Non-pigmented ciliary epithelial cell (primary cell): ENCODE measurements around the gene AP2A1.

Experiments used
- DNase-seq: peaks from one replicate; pipeline ENCODE4 v3.0.0-alpha.2; 2010; ENCODE audit warnings: low read depth

AP2A1 gene

DNA sequence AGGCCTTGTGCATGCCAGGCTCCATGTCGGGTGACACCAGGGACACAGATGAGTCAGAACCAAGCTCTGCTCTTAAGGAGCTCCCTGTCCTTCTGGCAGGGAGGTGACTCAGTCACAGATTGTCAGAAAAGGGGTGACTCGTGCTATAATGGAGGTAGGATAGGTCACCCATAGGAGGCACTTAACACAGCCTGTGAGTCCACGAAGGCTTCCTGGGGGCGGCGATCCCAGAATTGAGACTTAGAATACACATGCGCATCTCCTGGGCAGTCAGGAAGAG is 26.7 kb downstream of the AP2A1 start:
- no peak for DNase-seq

DNA sequence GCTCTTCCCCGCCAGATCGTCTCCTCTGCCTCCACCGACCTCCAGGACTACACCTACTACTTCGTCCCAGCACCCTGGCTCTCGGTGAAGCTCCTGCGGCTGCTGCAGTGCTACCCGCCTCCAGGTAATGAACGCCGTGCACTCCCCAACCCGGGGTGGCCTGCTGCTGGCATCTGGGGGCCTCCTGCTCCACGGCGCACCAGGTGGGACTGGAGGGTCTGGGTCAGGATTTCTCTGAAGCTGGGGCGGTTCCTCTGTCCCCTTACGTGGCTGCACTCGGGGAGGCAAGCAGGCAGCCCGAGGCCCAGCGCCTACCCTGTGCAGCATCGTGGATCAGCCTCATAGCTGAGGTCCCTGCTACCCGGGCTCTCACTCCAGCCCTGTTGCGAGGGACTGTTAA is 28.8 kb downstream of the AP2A1 start:
- no peak for DNase-seq

- DNase-seq = no peak
Measured at GRCh38 chr19:49798574-49798973, 31.8 kb downstream of the AP2A1 start.

DNA sequence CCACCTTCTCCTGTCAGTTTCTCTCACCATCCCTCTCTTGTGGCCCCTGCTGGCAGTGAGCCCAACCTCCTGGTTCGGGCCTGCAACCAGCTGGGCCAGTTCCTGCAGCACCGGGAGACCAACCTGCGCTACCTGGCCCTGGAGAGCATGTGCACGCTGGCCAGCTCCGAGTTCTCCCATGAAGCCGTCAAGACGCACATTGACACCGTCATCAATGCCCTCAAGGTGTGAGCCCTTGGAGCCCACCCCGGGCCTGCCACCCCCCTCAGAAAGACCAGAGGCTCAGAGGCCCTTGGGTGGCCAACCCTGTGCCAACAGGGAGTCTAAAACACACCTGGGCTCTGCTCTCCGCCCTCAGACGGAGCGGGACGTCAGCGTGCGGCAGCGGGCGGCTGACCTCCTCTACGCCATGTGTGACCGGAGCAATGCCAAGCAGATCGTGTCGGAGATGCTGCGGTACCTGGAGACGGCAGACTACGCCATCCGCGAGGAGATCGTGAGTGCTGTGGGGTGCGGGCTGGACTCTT is 32.5 kb downstream of the AP2A1 start:
- DNase-seq = no peak

- DNase-seq = no peak
Measured at GRCh38 chr19:49799798-49800376, 33.1 kb downstream of the AP2A1 start.

DNA sequence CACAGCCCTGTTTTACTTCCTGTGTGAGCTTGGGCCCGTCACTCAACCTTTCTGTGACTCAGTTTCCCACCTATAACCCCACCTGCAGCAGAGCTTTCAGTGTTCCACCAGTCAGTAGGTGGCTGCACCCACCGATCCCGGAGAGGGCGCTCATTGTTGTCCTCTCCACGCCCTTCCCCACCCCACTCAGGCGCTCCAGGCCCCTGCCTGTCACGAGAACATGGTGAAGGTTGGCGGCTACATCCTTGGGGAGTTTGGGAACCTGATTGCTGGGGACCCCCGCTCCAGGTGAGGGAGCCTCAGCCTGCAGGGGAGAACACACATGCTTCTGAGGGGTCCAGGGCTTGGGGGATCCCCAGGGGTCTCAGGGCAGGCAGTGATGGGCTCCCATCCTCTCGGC is 34.0 kb downstream of the AP2A1 start:
- DNase-seq = no peak

DNA sequence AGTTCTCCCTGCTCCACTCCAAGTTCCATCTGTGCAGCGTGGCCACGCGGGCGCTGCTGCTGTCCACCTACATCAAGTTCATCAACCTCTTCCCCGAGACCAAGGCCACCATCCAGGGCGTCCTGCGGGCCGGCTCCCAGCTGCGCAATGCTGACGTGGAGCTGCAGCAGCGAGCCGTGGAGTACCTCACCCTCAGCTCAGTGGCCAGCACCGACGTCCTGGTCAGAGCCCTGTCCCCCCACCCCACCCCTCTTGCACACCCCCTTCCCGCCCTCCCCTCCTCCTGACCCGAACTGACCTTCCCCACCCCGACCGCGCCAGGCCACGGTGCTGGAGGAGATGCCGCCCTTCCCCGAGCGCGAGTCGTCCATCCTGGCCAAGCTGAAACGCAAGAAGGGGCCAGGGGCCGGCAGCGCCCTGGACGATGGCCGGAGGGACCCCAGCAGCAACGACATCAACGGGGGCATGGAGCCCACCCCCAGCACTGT is 34.6 kb downstream of the AP2A1 start:
- DNase-seq = no peak

- peak; percentile 60 for DNase-seq
Measured at GRCh38 chr19:49801966-49802661, 35.3 kb downstream of the AP2A1 start.

DNA sequence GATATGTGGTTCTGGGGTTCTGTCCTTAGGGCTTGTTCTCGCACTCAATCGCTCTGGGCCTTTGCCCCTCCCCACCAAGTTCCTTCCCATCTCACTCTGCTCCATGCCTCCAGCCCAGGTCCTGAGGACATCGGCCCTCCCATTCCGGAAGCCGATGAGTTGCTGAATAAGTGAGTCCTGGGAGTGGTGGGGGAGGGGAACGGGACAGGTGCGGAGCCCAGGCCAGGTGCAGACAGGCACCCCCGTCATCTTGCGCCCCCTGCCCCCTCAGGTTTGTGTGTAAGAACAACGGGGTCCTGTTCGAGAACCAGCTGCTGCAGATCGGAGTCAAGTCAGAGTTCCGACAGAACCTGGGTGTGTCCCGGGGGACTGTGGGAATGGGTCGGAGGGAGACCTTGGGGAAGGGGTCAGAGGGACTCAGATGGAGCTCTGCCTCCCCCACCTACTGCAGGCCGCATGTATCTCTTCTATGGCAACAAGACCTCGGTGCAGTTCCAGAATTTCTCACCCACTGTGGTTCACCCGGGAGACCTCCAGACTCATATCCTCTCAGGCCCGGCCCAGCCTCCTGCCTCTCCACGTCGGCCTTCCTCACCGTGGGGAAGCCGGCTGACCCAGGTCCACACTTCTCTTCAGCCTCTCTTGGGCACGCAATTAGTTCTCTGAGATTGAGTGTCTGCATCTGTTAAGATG is 36.2 kb downstream of the AP2A1 start:
- DNase-seq = no peak

DNA sequence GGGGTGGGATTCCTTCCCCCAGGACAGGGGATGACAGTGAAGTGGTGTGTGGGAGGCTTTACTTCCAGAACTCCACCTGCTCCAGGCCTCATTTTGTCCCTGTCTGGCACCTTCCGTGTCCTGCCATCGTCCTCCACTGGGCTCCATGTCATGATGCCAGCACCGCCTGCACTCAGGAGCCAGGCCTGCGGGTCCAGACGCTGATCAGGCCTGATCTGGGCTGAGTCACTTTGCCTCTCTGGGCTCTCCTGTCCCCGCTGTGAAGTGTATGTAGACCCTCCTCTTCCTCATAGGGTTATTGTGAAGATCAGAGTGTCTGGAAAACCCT is 36.7 kb downstream of the AP2A1 start:
- no peak for DNase-seq

GRCh38 chr19:49805822-49806619 is 39.2 kb downstream of the AP2A1 start:
- DNase-seq = no peak

GRCh38 chr19:49806620-49806959 is 39.8 kb downstream of the AP2A1 start:
- no peak for DNase-seq

GRCh38 chr19:49807058-49807903 is 40.5 kb downstream of the AP2A1 start:
- DNase-seq = no peak

DNA sequence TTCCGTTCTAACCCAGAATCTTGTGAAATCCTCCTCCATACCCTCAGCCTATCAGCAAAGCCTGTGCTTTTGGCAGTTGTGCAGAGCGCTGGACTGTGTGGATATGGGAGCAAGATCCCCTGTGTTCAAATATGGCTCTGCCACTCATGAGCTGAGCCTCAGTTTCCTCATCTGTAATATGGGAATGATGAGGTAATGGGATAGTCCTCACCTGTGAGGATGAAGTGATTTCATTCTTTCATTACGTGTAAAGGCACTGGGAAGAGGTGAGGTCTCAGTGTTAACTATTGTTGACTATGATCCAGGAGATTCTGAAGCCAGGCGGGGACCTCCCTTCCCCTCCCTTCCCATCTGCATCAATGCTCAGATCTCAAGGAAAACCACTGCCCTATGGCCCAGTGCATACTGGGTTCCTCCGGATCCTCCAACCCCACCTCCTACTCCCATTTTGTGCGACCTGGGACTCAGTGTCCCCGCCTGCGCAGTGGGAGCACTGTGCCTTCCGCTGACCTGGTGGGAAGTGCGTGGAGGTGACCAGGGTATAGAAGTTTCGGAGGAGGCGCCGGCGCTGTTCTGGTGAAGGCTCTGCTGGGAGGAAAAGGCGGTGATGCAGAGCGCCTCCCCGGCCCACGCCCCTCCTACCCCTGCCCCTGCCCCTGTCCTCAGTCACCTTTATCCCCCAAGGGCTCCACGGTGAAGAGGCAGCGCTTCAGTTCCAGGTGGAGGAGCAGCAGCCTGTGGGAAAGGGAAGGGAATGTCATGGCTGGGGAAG is 41.3 kb downstream of the AP2A1 start:
- DNase-seq = no peak

DNA sequence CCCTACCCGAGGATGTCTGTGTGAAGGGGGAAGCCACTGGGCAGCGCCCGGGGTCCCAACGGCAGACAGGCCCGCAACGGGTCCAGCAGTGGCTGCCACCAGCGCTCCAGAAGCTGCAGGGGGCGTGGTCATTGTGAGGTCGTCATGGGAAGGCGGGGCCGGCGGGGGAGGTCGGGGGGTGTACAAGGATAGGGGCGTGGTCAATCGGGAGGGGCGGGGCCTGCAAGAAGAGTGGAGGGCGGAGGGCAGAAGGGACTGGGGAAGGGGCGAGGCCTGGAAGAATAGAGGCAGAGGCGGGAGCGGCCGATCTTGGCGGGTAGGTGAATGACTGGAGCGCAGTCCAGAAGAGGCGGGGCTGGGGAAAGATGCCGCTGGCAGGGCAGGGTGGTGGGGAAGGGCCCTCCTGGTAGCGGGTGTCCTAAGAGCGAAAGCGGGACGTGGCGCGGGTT is 41.9 kb downstream of the AP2A1 start:
- peak; percentile 47 for DNase-seq

GRCh38 chr19:49809160-49809940 is 42.5 kb downstream of the AP2A1 start:
- DNase-seq = no peak

GRCh38 chr19:49809941-49810389 is 43.2 kb downstream of the AP2A1 start:
- DNase-seq = no peak

- no peak for DNase-seq
Measured at GRCh38 chr19:49811328-49811727, 44.5 kb downstream of the AP2A1 start.

DNA sequence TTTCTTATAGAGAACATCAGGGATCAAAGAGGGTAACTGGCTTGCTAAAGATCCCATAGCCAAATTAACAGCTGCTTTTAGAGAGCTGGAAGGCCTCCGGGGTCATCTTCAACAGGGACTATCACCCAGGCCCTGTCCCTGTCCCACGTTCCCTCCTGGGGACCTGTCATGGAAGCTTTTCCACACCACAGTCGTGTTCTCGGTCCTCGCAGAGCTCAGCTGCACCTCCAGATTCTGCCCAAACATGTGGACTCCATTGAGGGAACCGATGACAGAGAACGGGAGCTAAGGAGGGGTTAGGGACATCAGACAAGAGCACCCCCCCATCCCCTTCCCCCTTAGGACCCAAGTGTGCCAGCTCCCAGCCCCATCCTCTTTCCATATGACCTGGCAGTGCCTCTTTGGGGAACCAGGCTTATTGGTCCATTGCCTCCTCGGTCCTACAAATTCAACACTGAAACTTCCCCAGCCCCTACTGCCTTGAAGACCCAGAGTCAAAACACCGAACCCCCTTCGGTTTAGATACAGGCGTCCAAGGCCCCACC is 45.7 kb downstream of the AP2A1 start:
- no peak for DNase-seq
